H1 (cell line): ENCODE measurements around the gene DRAP1. TPM values are rescaled to one million over a fixed set of nuclear protein-coding genes. Genes with fewer than 3 reads are reported as not detected.

Experiments
- BACH1 ChIP-seq: IDR thresholded peaks from 2 replicates; pipeline ENCODE4 v1.6.1; 2012; ENCODE audit warnings: low read length, improper control_type of control experiment
- CHD2 ChIP-seq: IDR thresholded peaks from 2 replicates; pipeline ENCODE4 v1.6.1; 2012; ENCODE audit warnings: low read length, improper control_type of control experiment
- CTCF ChIP-seq, 3 experiments: IDR thresholded peaks; 1 replicate in 2 of 3; 2 replicates in 1 of 3; pipeline versions ENCODE4 v1.5.1 to v1.6.1; 2011; ENCODE audit warnings: low read length in 3 of 3, mild to moderate bottlenecking in 3 of 3, inconsistent platforms in 2 of 3, low read depth in 1 of 3, moderate library complexity in 1 of 3; ENCODE audit not compliant: insufficient read depth in 1 of 3; ENCODE audit errors: control extremely low read depth in 1 of 3
- HDAC2 ChIP-seq, 2 experiments: fragments of 300-600 bp in 1 of 2; sonication (generic) in 1 of 2; IDR thresholded peaks; 2 replicates each; pipeline ENCODE4 v1.6.1; 2011 to 2012; ENCODE audit warnings: low read depth in 2 of 2, low read length in 2 of 2, mild to moderate bottlenecking in 2 of 2, moderate library complexity in 2 of 2, borderline replicate concordance in 1 of 2, inconsistent platforms in 1 of 2
- KDM1A ChIP-seq: fragments of 200-600, 300-600 bp; sonication (generic); IDR thresholded peaks from 2 replicates; pipeline ENCODE4 v1.7.1; 2016; ENCODE audit warnings: mild to moderate bottlenecking, low read length, borderline replicate concordance
- POLR2A ChIP-seq, 2 experiments: IDR thresholded peaks; 1 replicate in 1 of 2; 2 replicates in 1 of 2; pipeline ENCODE4 v1.6.1; 2011; ENCODE audit warnings: low read depth in 2 of 2, low read length in 2 of 2, mild to moderate bottlenecking in 2 of 2; ENCODE audit errors: control extremely low read depth in 1 of 2
- POU5F1 ChIP-seq: IDR thresholded peaks from 2 replicates; pipeline ENCODE4 v1.6.1; 2011; ENCODE audit warnings: low read depth, mild to moderate bottlenecking, low read length, moderate library complexity
- SIRT6 ChIP-seq: IDR thresholded peaks from one replicate; pipeline ENCODE4 v1.7.1; 2012; ENCODE audit warnings: low read length, inconsistent platforms
- ZNF274 ChIP-seq: IDR thresholded peaks from 2 replicates; pipeline ENCODE4 v1.7.0; 2012; ENCODE audit warnings: low read length, borderline replicate concordance; ENCODE audit errors: extremely low read depth
- polyA plus RNA-seq, 7 experiments: library from polyadenylated mRNA; depleted of rRNA in 3 of 7; stranded (reverse) in 5 of 7; unstranded in 2 of 7; fragments of >200 nt in 5 of 7; fragments of 200-250 nt in 2 of 7; gene quantifications; 1 replicate in 5 of 7; 2 replicates in 1 of 7; 4 replicates in 1 of 7; pipeline versions ENCODE4 v1.2.1 to v1.2.3, GENCODE V29; 2011 to 2013; ENCODE audit warnings: missing spikeins in 2 of 7, mixed read lengths in 2 of 7
- total RNA-seq: library from RNA; stranded (reverse); fragmentation: NEBNext Ultra II Directional; extraction: Animal tissue kit (Norgen Biotek cat#: 25700); gene quantifications from 2 replicates; pipeline ENCODE4 v1.2.1, GENCODE V29; 2021
- TF ChIP-seq, protein P1 (sequence below): IDR thresholded peaks from 2 replicates; pipeline ENCODE4 v1.6.1; 2012; ENCODE audit warnings: low read length, inconsistent platforms

Gene DRAP1
- total and polyA plus RNA-seq, 2 of the 8 experiments (the other 6 are each of a cell fraction or from before 2014, with no cell fraction given) = 62.5 to 98.7 TPM

- TF ChIP-seq, protein P1, sequence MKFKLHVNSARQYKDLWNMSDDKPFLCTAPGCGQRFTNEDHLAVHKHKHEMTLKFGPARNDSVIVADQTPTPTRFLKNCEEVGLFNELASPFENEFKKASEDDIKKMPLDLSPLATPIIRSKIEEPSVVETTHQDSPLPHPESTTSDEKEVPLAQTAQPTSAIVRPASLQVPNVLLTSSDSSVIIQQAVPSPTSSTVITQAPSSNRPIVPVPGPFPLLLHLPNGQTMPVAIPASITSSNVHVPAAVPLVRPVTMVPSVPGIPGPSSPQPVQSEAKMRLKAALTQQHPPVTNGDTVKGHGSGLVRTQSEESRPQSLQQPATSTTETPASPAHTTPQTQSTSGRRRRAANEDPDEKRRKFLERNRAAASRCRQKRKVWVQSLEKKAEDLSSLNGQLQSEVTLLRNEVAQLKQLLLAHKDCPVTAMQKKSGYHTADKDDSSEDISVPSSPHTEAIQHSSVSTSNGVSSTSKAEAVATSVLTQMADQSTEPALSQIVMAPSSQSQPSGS = no peak
- TF ChIP-seq KDM1A = no peak
- no peak for TF ChIP-seq POLR2A (IDR thresholded peaks at IDR 0.05; ENCODE audit: control extremely low read depth in 1 of 2, low read depth in 2 of 2, low read length in 2 of 2)
- no peak for TF ChIP-seq HDAC2 (IDR thresholded peaks at IDR 0.05; ENCODE audit: borderline replicate concordance in 1 of 2, low read depth in 2 of 2, low read length in 2 of 2)
- TF ChIP-seq CTCF (IDR thresholded peaks at IDR 0.05; ENCODE audit: control extremely low read depth in 1 of 3, insufficient read depth in 1 of 3, low read depth in 1 of 3, low read length in 3 of 3) = no peak
- TF ChIP-seq ZNF274 = no peak
- TF ChIP-seq CHD2 = no peak
- no peak for TF ChIP-seq SIRT6
- TF ChIP-seq POU5F1 = no peak
- TF ChIP-seq BACH1 = no peak
- TF ChIP-seq, all 59 proteins: peak for 0
Observed at GRCh38 chr11:65898656-65899355, 20.4 kb upstream of the DRAP1 start (continued).
